Trophoblast cell (in vitro differentiated cells and primary cell): ENCODE measurements around the gene DYRK1A.
A peak's percentile ranks its signal among the peaks of the same experiment; 100 is the strongest.

Experiments
- DNase-seq, 2 donors: peaks; one replicate each; pipeline ENCODE4 v3.0.0-alpha.2; 2016
- H2AFZ ChIP-seq: 2 replicates; pipeline ENCODE4 v1.6.1; 2013; ENCODE audit warnings: low read length, moderate library complexity, mild to moderate bottlenecking; ENCODE audit not compliant: insufficient read depth, poor library complexity
- H2AK5ac ChIP-seq: 2 replicates; pipeline ENCODE4 v1.6.1; 2013; ENCODE audit warnings: mild to moderate bottlenecking, low read length
- H2BK120ac ChIP-seq: 2 replicates; pipeline ENCODE4 v1.6.1; 2013; ENCODE audit warnings: low read length, mild to moderate bottlenecking, moderate library complexity; ENCODE audit not compliant: insufficient read depth, poor library complexity
- H2BK12ac ChIP-seq: 2 replicates; pipeline ENCODE4 v1.6.1; 2013; ENCODE audit warnings: mild to moderate bottlenecking, low read length, moderate library complexity
- H2BK5ac ChIP-seq: 2 replicates; pipeline ENCODE4 v1.6.1; 2013; ENCODE audit warnings: low read length, low read depth, moderate library complexity, mild to moderate bottlenecking; ENCODE audit not compliant: poor library complexity
- H3K14ac ChIP-seq: 2 replicates; pipeline ENCODE4 v1.6.1; 2013; ENCODE audit warnings: mild to moderate bottlenecking, low read length
- H3K18ac ChIP-seq: 2 replicates; pipeline ENCODE4 v1.6.1; 2013; ENCODE audit warnings: mild to moderate bottlenecking, low read length
- H3K23ac ChIP-seq: 2 replicates; pipeline ENCODE4 v1.6.1; 2013; ENCODE audit warnings: low read length
- H3K27ac ChIP-seq: 2 replicates; pipeline ENCODE4 v1.5.1; 2013; ENCODE audit warnings: low read depth, mild to moderate bottlenecking, inconsistent platforms, low read length, moderate library complexity
- H3K27me3 ChIP-seq: 2 replicates; pipeline ENCODE4 v1.6.1; 2013; ENCODE audit warnings: inconsistent platforms, mild to moderate bottlenecking, low read length, moderate library complexity; ENCODE audit not compliant: insufficient read depth
- H3K36me3 ChIP-seq, 2 experiments: 1 replicate in 1 of 2; 2 replicates in 1 of 2; pipeline ENCODE4 v1.6.1; 2013; ENCODE audit warnings: low read length in 2 of 2, mild to moderate bottlenecking in 2 of 2, moderate library complexity in 1 of 2; ENCODE audit not compliant: insufficient read depth in 2 of 2, control insufficient read depth in 1 of 2
- H3K4ac ChIP-seq: 2 replicates; pipeline ENCODE4 v1.6.1; 2013; ENCODE audit warnings: low read depth, mild to moderate bottlenecking, low read length, moderate library complexity
- H3K4me1 ChIP-seq, 2 experiments: 1 replicate in 1 of 2; 2 replicates in 1 of 2; pipeline ENCODE4 v1.6.1; 2013; ENCODE audit warnings: low read length in 2 of 2, mild to moderate bottlenecking in 2 of 2, moderate library complexity in 1 of 2; ENCODE audit not compliant: insufficient read depth in 2 of 2, control insufficient read depth in 1 of 2
- H3K4me2 ChIP-seq: 2 replicates; pipeline ENCODE4 v1.6.1; 2013; ENCODE audit warnings: inconsistent platforms, mild to moderate bottlenecking, low read length, moderate library complexity
- H3K4me3 ChIP-seq: 2 replicates; pipeline ENCODE4 v1.5.1; 2013; ENCODE audit warnings: mild to moderate bottlenecking, low read depth, low read length, inconsistent platforms
- H3K79me1 ChIP-seq: one replicate; pipeline ENCODE4 v1.6.1; 2013; ENCODE audit warnings: low read length
- H3K79me2 ChIP-seq: 2 replicates; pipeline ENCODE4 v1.6.1; 2013; ENCODE audit warnings: low read length, mild to moderate bottlenecking; ENCODE audit not compliant: control insufficient read depth, insufficient read depth, poor library complexity
- H3K9ac ChIP-seq: 2 replicates; pipeline ENCODE4 v1.6.1; 2013; ENCODE audit warnings: mild to moderate bottlenecking, low read length
- H3K9me3 ChIP-seq: 2 replicates; pipeline ENCODE4 v1.6.1; 2013; ENCODE audit warnings: low read depth, mild to moderate bottlenecking, control low read depth, inconsistent platforms, low read length; ENCODE audit not compliant: insufficient read depth
- H4K12ac ChIP-seq: 2 replicates; pipeline ENCODE4 v1.6.1; 2013; ENCODE audit warnings: low read depth, mild to moderate bottlenecking, low read length, moderate library complexity
- H4K8ac ChIP-seq: 2 replicates; pipeline ENCODE4 v1.6.1; 2013; ENCODE audit warnings: low read depth, mild to moderate bottlenecking, low read length, moderate library complexity
- H4K91ac ChIP-seq: one replicate; pipeline ENCODE4 v1.6.1; 2013; ENCODE audit warnings: low read depth, mild to moderate bottlenecking, low read length, moderate library complexity
- WGBS: extraction: QIAGEN DNeasy Blood & Tissue Kit; methylation state at CpG from one replicate; pipeline ENCODE4 v1.1.7; 2013; ENCODE audit warnings: missing lambda C conversion rate; ENCODE audit not compliant: insufficient read length, insufficient coverage; ENCODE audit errors: extremely low coverage; 5-methylcytosine and 5-hydroxymethylcytosine counted together

DYRK1A gene

GRCh38 chr21:37356706-37357105 is 9.9 kb upstream of the DYRK1A start:
- peak overlapping the region; percentile 58 for H3K9ac ChIP-seq
- H3K4me2 ChIP-seq, result no peak overlapping the region
- DNase-seq, result peak; percentile 73 to 81
- peaks cover 6 to 11% of the 10 kb centered on the region in 2 experiments for H3K4me1 ChIP-seq
- H4K91ac ChIP-seq, result no peak overlapping the region
- no peak overlapping the region for H3K4me3 ChIP-seq
- H3K23ac ChIP-seq, result no peak overlapping the region
- H3K79me2 ChIP-seq, result no peaks in the 10 kb centered on the region
- H3K14ac ChIP-seq, result no peak overlapping the region
- no peak overlapping the region for H4K12ac ChIP-seq
- no peak overlapping the region for H2AFZ ChIP-seq
- no peak overlapping the region for H3K18ac ChIP-seq
- no peak overlapping the region for H3K27ac ChIP-seq
- H3K79me1 ChIP-seq, result peaks cover 6% of the 10 kb centered on the region
- H4K8ac ChIP-seq, result no peak overlapping the region
- no peak overlapping the region for H2BK12ac ChIP-seq
- WGBS, result no CpG with 5 or more reads among the region's 5 CpGs
- H3K9me3 ChIP-seq, result no peaks in the 10 kb centered on the region
- H3K27me3 ChIP-seq, result no peaks in the 10 kb centered on the region
- H2BK5ac ChIP-seq, result no peak overlapping the region
- H3K36me3 ChIP-seq, result no peaks in the 10 kb centered on the region
- no peak overlapping the region for H2BK120ac ChIP-seq
- H2AK5ac ChIP-seq, result no peak overlapping the region
- H3K4ac ChIP-seq, result no peak overlapping the region

GRCh38 chr21:37357691-37358090 is 8.9 kb upstream of the DYRK1A start:
- Histone ChIP-seq H3K27me3 (no peaks in the 10 kb centered on the region), H2AK5ac (no peak overlapping the region), H2BK12ac (no peak overlapping the region), H3K23ac (no peak overlapping the region), H2AFZ (no peak overlapping the region), H3K9me3 (no peaks in the 10 kb centered on the region), H3K27ac (peak overlapping the region; percentile 6), H3K4me2 (peak overlapping the region; percentile 14), H4K91ac (no peak overlapping the region), H3K14ac (no peak overlapping the region), H3K9ac (no peak overlapping the region), H3K79me1 (peaks cover 6% of the 10 kb centered on the region), H3K18ac (no peak overlapping the region), H3K36me3 (no peaks in the 10 kb centered on the region), H4K12ac (no peak overlapping the region), H3K4me3 (no peak overlapping the region), H2BK5ac (no peak overlapping the region), H2BK120ac (peak overlapping the region; percentile 23), H3K4me1 (peaks cover 6 to 11% of the 10 kb centered on the region in 2 experiments), H4K8ac (no peak overlapping the region), H3K4ac (no peak overlapping the region), H3K79me2 (no peaks in the 10 kb centered on the region)
- DNase-seq, result peak; percentile 53 to 87
- no CpG with 5 or more reads among the region's 4 CpGs for WGBS

- H2BK120ac ChIP-seq, result no peak overlapping the region
- H3K27me3 ChIP-seq, result no peaks in the 10 kb centered on the region
- no peak overlapping the region for H2AFZ ChIP-seq
- H2AK5ac ChIP-seq, result no peak overlapping the region
- peak overlapping the region; percentile 51 for H2BK12ac ChIP-seq
- no peak overlapping the region for H3K18ac ChIP-seq
- no peak overlapping the region for H4K8ac ChIP-seq
- peaks cover 6% of the 10 kb centered on the region for H3K79me1 ChIP-seq
- H3K9ac ChIP-seq, result no peak overlapping the region
- peak overlapping the region; percentile 1 for H4K91ac ChIP-seq
- H3K23ac ChIP-seq, result no peak overlapping the region
- H2BK5ac ChIP-seq, result no peak overlapping the region
- H3K4me3 ChIP-seq, result no peak overlapping the region
- no peak for DNase-seq
- WGBS, result no CpG with 5 or more reads among the region's 7 CpGs
- peaks cover 6 to 11% of the 10 kb centered on the region in 2 experiments for H3K4me1 ChIP-seq
- no peak overlapping the region for H3K14ac ChIP-seq
- no peak overlapping the region for H3K27ac ChIP-seq
- no peak overlapping the region for H4K12ac ChIP-seq
- H3K9me3 ChIP-seq, result no peaks in the 10 kb centered on the region
- no peaks in the 10 kb centered on the region for H3K36me3 ChIP-seq
- H3K4me2 ChIP-seq, result no peak overlapping the region
- H3K79me2 ChIP-seq, result no peaks in the 10 kb centered on the region
- no peak overlapping the region for H3K4ac ChIP-seq
Measured at GRCh38 chr21:37358397-37358796, 8.2 kb upstream of the DYRK1A start.

GRCh38 chr21:37363936-37364335 is 2.6 kb upstream of the DYRK1A start:
- no peaks in the 10 kb centered on the region for H3K4me1 ChIP-seq
- H4K12ac ChIP-seq, result no peak overlapping the region
- no peak overlapping the region for H3K27ac ChIP-seq
- no peak overlapping the region for H4K8ac ChIP-seq
- no peaks in the 10 kb centered on the region for H3K27me3 ChIP-seq
- H3K9me3 ChIP-seq, result no peaks in the 10 kb centered on the region
- no peak overlapping the region for H3K4me2 ChIP-seq
- H3K36me3 ChIP-seq, result no peaks in the 10 kb centered on the region
- peaks cover 25% of the 10 kb centered on the region for H3K79me1 ChIP-seq
- H2BK5ac ChIP-seq, result no peak overlapping the region
- no CpG with 5 or more reads among the region's 1 CpG for WGBS
- H2BK120ac ChIP-seq, result no peak overlapping the region
- H2AK5ac ChIP-seq, result no peak overlapping the region
- no peak overlapping the region for H4K91ac ChIP-seq
- no peak for DNase-seq
- no peak overlapping the region for H3K18ac ChIP-seq
- no peak overlapping the region for H3K23ac ChIP-seq
- H3K4ac ChIP-seq, result no peak overlapping the region
- H3K79me2 ChIP-seq, result peaks cover 26% of the 10 kb centered on the region
- H3K4me3 ChIP-seq, result no peak overlapping the region
- no peak overlapping the region for H2BK12ac ChIP-seq
- no peak overlapping the region for H3K9ac ChIP-seq
- no peak overlapping the region for H3K14ac ChIP-seq
- no peak overlapping the region for H2AFZ ChIP-seq
